IMR-90 (cell line): Measurements from ENCODE around the gene GSG1. TPM values are rescaled to one million over a fixed set of nuclear protein-coding genes. Genes with fewer than 3 reads are reported as not detected.

Experiments used
- ATAC-seq: fragments of 200-7000 bp; cut with Tn5 transposase; 2 replicates; pipeline ENCODE4 v1.9.1; 2020; ENCODE audit warnings: low read depth, mild to moderate bottlenecking, moderate library complexity
- BruUV-seq: library from RNA; stranded (reverse); fragments of 400-500 nt; replicated peaks from 2 replicates; lab custom pipeline; 2021; lab: Mats Ljungman, UMichigan
- CTCF ChIA-PET: fragments of 300-600 bp; formaldehyde crosslinking; extraction: SDS; loops from one replicate; lab custom pipeline; 2021; ENCODE audit warnings: antibody characterized with exemption; lab: Yijun Ruan, JAX
- POLR2A ChIA-PET: fragments of 300-600 bp; sonication (Branson Sonifier 250); formaldehyde crosslinking; loops from one replicate; lab custom pipeline; 2022; ENCODE audit warnings: antibody characterized with exemption; ENCODE audit not compliant: unreplicated experiment; lab: Charles Lee
- DNase-seq: peaks from one replicate; pipeline ENCODE4 v3.0.0; 2013
- H2AFZ ChIP-seq: replicated peaks from 2 replicates; pipeline ENCODE3; 2013; ENCODE audit warnings: low read length, mild to moderate bottlenecking; ENCODE audit not compliant: poor library complexity
- H2AK5ac ChIP-seq: 2 replicates; pipeline ENCODE4 v1.6.1; 2013; ENCODE audit warnings: low read depth, low read length, inconsistent platforms
- H2AK9ac ChIP-seq: replicated peaks from 2 replicates; pipeline ENCODE3; 2013; ENCODE audit warnings: mild to moderate bottlenecking, low read depth, low read length, moderate library complexity; ENCODE audit not compliant: poor library complexity
- H2BK120ac ChIP-seq: 2 replicates; pipeline ENCODE4 v1.6.1; 2013; ENCODE audit warnings: low read depth, low read length, inconsistent platforms
- H2BK15ac ChIP-seq: 3 replicates; pipeline ENCODE4 v1.6.1; 2013; ENCODE audit warnings: low read depth, low read length, inconsistent platforms
- H2BK20ac ChIP-seq: 2 replicates; pipeline ENCODE4 v1.6.1; 2013; ENCODE audit warnings: low read depth, mild to moderate bottlenecking, inconsistent platforms, low read length, moderate library complexity
- H2BK5ac ChIP-seq: 2 replicates; pipeline ENCODE4 v1.6.1; 2013; ENCODE audit warnings: mild to moderate bottlenecking, low read depth, low read length, inconsistent platforms; ENCODE audit not compliant: poor library complexity, severe bottlenecking
- H3K14ac ChIP-seq: replicated peaks from 2 replicates; pipeline ENCODE4 v1.6.1; 2013; ENCODE audit warnings: low read depth, low read length, inconsistent platforms
- H3K18ac ChIP-seq: 2 replicates; pipeline ENCODE4 v1.6.1; 2013; ENCODE audit warnings: low read depth, low read length, control low read depth
- H3K23ac ChIP-seq: 2 replicates; pipeline ENCODE4 v1.6.1; 2013; ENCODE audit warnings: low read depth, low read length, inconsistent platforms
- H3K27ac ChIP-seq: 2 replicates; pipeline ENCODE4 v1.5.1; 2013; ENCODE audit warnings: mild to moderate bottlenecking, control low read depth, low read length; ENCODE audit not compliant: insufficient read depth
- H3K27me3 ChIP-seq: 2 replicates; pipeline ENCODE4 v1.6.1; 2013; ENCODE audit warnings: low read length; ENCODE audit not compliant: control insufficient read depth, insufficient read depth
- H3K36me3 ChIP-seq: 2 replicates; pipeline ENCODE4 v1.6.1; 2013; ENCODE audit warnings: low read length, mixed read lengths; ENCODE audit not compliant: control insufficient read depth, insufficient read depth
- H3K4ac ChIP-seq: 2 replicates; pipeline ENCODE4 v1.6.1; 2013; ENCODE audit warnings: low read depth, low read length, inconsistent platforms
- H3K4me1 ChIP-seq: 2 replicates; pipeline ENCODE4 v1.6.1; 2013; ENCODE audit warnings: low read length, mixed read lengths; ENCODE audit not compliant: control insufficient read depth, insufficient read depth
- H3K4me2 ChIP-seq: 2 replicates; pipeline ENCODE4 v1.6.1; 2013; ENCODE audit warnings: low read depth, mild to moderate bottlenecking, control low read depth, low read length, moderate library complexity
- H3K4me3 ChIP-seq: 2 replicates; pipeline ENCODE4 v1.5.1; 2013; ENCODE audit warnings: low read depth, mild to moderate bottlenecking, control low read depth, low read length, moderate library complexity; ENCODE audit not compliant: insufficient read depth
- H3K56ac ChIP-seq: 2 replicates; pipeline ENCODE4 v1.6.1; 2013; ENCODE audit warnings: low read length, inconsistent platforms; ENCODE audit not compliant: insufficient read depth; ENCODE audit errors: extremely low read depth
- H3K79me1 ChIP-seq, 2 experiments: 2 replicates each; pipeline ENCODE4 v1.6.1; 2013; ENCODE audit warnings: low read length in 2 of 2, inconsistent platforms in 1 of 2, low read depth in 1 of 2
- H3K9ac ChIP-seq: 2 replicates; pipeline ENCODE4 v1.6.1; 2013; ENCODE audit warnings: low read depth, low read length, control low read depth
- H3K9me1 ChIP-seq: 2 replicates; pipeline ENCODE4 v1.6.1; 2013; ENCODE audit warnings: low read length, inconsistent platforms; ENCODE audit not compliant: insufficient read depth
- H3K9me3 ChIP-seq: 2 replicates; pipeline ENCODE4 v1.6.1; 2013; ENCODE audit warnings: low read length; ENCODE audit not compliant: control insufficient read depth, insufficient read depth
- H4K20me1 ChIP-seq: 2 replicates; pipeline ENCODE4 v1.6.1; 2013; ENCODE audit warnings: low read length, inconsistent platforms; ENCODE audit not compliant: insufficient read depth
- H4K5ac ChIP-seq: 2 replicates; pipeline ENCODE4 v1.6.1; 2013; ENCODE audit warnings: mild to moderate bottlenecking, low read depth, low read length, control low read depth
- H4K8ac ChIP-seq, 2 experiments: 2 replicates each; pipeline ENCODE4 v1.6.1; 2013; ENCODE audit warnings: low read depth in 2 of 2, low read length in 2 of 2, control low read depth in 1 of 2, inconsistent platforms in 1 of 2
- H4K91ac ChIP-seq: 2 replicates; pipeline ENCODE4 v1.6.1; 2013; ENCODE audit warnings: low read depth, low read length, inconsistent platforms; ENCODE audit not compliant: insufficient read depth
- BHLHE40 ChIP-seq: fragments of 150-350 bp; IDR thresholded peaks from 2 replicates; pipeline ENCODE4 v1.6.1; 2016; ENCODE audit warnings: mild to moderate bottlenecking, low read depth, low read length
- CEBPB ChIP-seq: IDR thresholded peaks from 2 replicates; pipeline ENCODE4 v1.6.1; 2012; ENCODE audit warnings: low read depth, low read length, improper control_type of control experiment
- CHD1 ChIP-seq: IDR thresholded peaks from 2 replicates; pipeline ENCODE4 v1.6.1; 2012; ENCODE audit warnings: low read depth, low read length, improper control_type of control experiment
- FOS ChIP-seq: fragments of 150-350 bp; IDR thresholded peaks from 2 replicates; pipeline ENCODE4 v1.6.1; 2016; ENCODE audit warnings: low read depth, low read length
- MAFK ChIP-seq: IDR thresholded peaks from 2 replicates; pipeline ENCODE4 v1.6.1; 2012; ENCODE audit warnings: low read depth, low read length, improper control_type of control experiment
- NFE2L2 ChIP-seq: fragments of 150-350 bp; IDR thresholded peaks from 2 replicates; pipeline ENCODE4 v1.6.1; 2016; ENCODE audit warnings: low read depth, mild to moderate bottlenecking, low read length
- POLR2A ChIP-seq: IDR thresholded peaks from 2 replicates; pipeline ENCODE4 v1.6.1; 2012; ENCODE audit warnings: mild to moderate bottlenecking, low read depth, low read length
- RAD21 ChIP-seq: IDR thresholded peaks from 2 replicates; pipeline ENCODE4 v1.6.1; 2012; ENCODE audit warnings: low read length, improper control_type of control experiment
- RCOR1 ChIP-seq: IDR thresholded peaks from 2 replicates; pipeline ENCODE4 v1.6.1; 2012; ENCODE audit warnings: mild to moderate bottlenecking, low read length, improper control_type of control experiment; ENCODE audit not compliant: insufficient replicate concordance
- RFX5 ChIP-seq: IDR thresholded peaks from 2 replicates; pipeline ENCODE4 v1.8.0; 2012; ENCODE audit warnings: low read depth, mild to moderate bottlenecking, low read length, moderate library complexity
- SMC3 ChIP-seq: fragments of 150-350 bp; IDR thresholded peaks from 2 replicates; pipeline ENCODE4 v1.6.1; 2016; ENCODE audit warnings: low read depth, mild to moderate bottlenecking, antibody characterized with exemption, low read length, moderate library complexity
- WGBS, 2 experiments: methylation state at CpG; one replicate each; pipeline versions ENCODE4 v1.1.5 to v1.1.7; 2013; ENCODE audit warnings: missing lambda C conversion rate in 2 of 2; ENCODE audit not compliant: insufficient read length in 1 of 2; ENCODE audit errors: extremely low coverage in 2 of 2; 5-methylcytosine and 5-hydroxymethylcytosine counted together
- dilution Hi-C: fragments of 300-500 bp; cut with HindIII; formaldehyde crosslinking; loops from one replicate; pipeline ENCODE4 v1.14.3; 2018; ENCODE audit warnings: low sequenced_read_pairs; ENCODE audit not compliant: unreplicated experiment
- in situ Hi-C: fragments of 300-500 bp; cut with MboI; formaldehyde crosslinking; loops from 3 replicates; pipeline ENCODE4 v1.14.3; 2019; ENCODE audit warnings: low sequenced_read_pairs, inconsistent platforms, mixed read lengths
- intact Hi-C: fragments of 100-400 bp; cut with micrococcal nuclease; formaldehyde crosslinking; loops from 2 replicates; pipeline ENCODE4 v1.10.0; 2022
- polyA plus RNA-seq, 3 experiments: library from polyadenylated mRNA; depleted of rRNA; stranded (reverse); fragments of >200 nt; gene quantifications; 2 replicates each; pipeline ENCODE4 v1.2.3, GENCODE V29; 2012; ENCODE audit warnings: low replicate concordance in 1 of 3
- total RNA-seq: library from RNA; depleted of rRNA; stranded (reverse); fragments of >200 nt; gene quantifications from 2 replicates; pipeline ENCODE4 v1.2.3, GENCODE V29; 2012
- TF ChIP-seq, protein P1 (sequence below): fragments of 150-350 bp; IDR thresholded peaks from 2 replicates; pipeline ENCODE4 v1.6.1; 2017; ENCODE audit warnings: mild to moderate bottlenecking, antibody characterized with exemption, low read length, low read depth
- TF ChIP-seq, protein P2 (sequence below): conservative IDR thresholded peaks from 2 replicates; pipeline ENCODE4 v1.5.1; 2012; ENCODE audit warnings: mild to moderate bottlenecking, low read depth, low read length, improper control_type of control experiment

The GSG1 gene
- total and polyA plus RNA-seq, 2 of the 4 experiments (the other 2 are of a cell fraction): 1.8 to 2.9 TPM

DNA sequence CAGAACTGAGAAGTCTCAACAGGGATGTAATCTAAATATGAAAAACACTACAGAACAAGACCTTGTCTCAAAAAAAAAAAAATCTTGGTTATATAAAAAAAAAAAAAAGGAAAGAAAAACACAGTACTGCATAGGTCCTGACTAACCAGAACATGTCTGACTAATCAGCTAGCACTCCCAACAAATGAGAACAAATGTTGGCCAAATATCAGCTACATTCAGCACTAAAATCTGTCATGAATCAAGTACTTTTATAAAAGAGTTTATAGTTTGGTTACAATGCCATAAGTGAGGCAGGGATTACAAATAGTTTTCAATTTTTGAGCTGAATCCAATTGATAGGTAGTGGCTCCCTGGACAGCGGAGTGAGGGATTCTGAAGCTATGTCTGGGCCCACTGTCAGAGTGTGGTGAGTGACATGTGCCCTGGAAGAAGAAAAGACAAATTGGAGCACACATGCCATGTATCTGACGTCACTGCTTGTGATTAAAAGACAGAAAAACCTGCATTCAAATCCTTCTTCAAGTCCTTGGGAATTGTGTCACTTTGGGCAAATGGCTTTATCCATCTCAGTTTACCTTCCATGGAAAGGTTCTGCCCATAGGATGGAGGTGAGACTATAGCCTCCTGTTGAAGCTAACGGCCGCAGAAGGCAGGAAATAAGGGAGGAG lies 64.8 kb downstream of the GSG1 start:
- Histone ChIP-seq H3K27ac (no peak overlapping the region), H2BK20ac (no peak overlapping the region), H2BK120ac (no peak overlapping the region), H3K14ac (no peak overlapping the region), H3K4me1 (peaks cover 4% of the 10 kb centered on the region), H3K27me3 (no peaks in the 10 kb centered on the region), H3K18ac (no peak overlapping the region), H2AK9ac (no peak overlapping the region), H3K9me1 (0 out of 2 replicates have a peak, but pooled peaks cover 2% of the 10 kb centered on the region), H2AK5ac (no peak overlapping the region), H3K9ac (no peak overlapping the region), H3K23ac (no peak overlapping the region), H3K36me3 (no peaks in the 10 kb centered on the region), H4K5ac (no peak overlapping the region), H4K91ac (no peak overlapping the region), H4K20me1 (no peaks in the 10 kb centered on the region), H3K4me2 (no peak overlapping the region), H3K79me1 (no peaks in the 10 kb centered on the region), H3K4ac (no peak overlapping the region), H3K4me3 (no peak overlapping the region), H2AFZ (no peak overlapping the region), H2BK5ac (no peak overlapping the region), H2BK15ac (peak overlapping the region; percentile 21; the same call in 1 of the 3 replicates), H3K9me3 (no peaks in the 10 kb centered on the region), H3K56ac (no peak overlapping the region), H4K8ac (no peak overlapping the region)
- WGBS, 2 experiments: no CpG with 5 or more reads among the region's 4 CpGs
- dilution Hi-C loops: no loop called here
- in situ Hi-C loops: loop anchor here (25.0 kb wide), 1 partner anchor 499 kb away; no protein-coding TSS in a partner anchor
- DNase-seq: peak; percentile 86
- CTCF ChIA-PET: interaction anchor here (0.7 kb wide), 2 partner anchors 14 to 173 kb away, joined by 3 read pairs; no protein-coding TSS in a partner anchor
- peak; percentile 71 for ATAC-seq
- TF ChIP-seq NFE2L2 (no peak), RAD21 (no peak), MAFK (no peak), CEBPB (no peak), RCOR1 (no peak), POLR2A (no peak), FOS (no peak), BHLHE40 (no peak), CHD1 (no peak), RFX5 (no peak), SMC3 (no peak)
- TF ChIP-seq, protein P1, sequence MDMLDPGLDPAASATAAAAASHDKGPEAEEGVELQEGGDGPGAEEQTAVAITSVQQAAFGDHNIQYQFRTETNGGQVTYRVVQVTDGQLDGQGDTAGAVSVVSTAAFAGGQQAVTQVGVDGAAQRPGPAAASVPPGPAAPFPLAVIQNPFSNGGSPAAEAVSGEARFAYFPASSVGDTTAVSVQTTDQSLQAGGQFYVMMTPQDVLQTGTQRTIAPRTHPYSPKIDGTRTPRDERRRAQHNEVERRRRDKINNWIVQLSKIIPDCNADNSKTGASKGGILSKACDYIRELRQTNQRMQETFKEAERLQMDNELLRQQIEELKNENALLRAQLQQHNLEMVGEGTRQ: no peak
- TF ChIP-seq, protein P2, sequence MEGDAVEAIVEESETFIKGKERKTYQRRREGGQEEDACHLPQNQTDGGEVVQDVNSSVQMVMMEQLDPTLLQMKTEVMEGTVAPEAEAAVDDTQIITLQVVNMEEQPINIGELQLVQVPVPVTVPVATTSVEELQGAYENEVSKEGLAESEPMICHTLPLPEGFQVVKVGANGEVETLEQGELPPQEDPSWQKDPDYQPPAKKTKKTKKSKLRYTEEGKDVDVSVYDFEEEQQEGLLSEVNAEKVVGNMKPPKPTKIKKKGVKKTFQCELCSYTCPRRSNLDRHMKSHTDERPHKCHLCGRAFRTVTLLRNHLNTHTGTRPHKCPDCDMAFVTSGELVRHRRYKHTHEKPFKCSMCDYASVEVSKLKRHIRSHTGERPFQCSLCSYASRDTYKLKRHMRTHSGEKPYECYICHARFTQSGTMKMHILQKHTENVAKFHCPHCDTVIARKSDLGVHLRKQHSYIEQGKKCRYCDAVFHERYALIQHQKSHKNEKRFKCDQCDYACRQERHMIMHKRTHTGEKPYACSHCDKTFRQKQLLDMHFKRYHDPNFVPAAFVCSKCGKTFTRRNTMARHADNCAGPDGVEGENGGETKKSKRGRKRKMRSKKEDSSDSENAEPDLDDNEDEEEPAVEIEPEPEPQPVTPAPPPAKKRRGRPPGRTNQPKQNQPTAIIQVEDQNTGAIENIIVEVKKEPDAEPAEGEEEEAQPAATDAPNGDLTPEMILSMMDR: no peak
- POLR2A ChIA-PET: interaction anchor here (0.6 kb wide), 1 partner anchor 11 kb away, joined by 17 read pairs; no protein-coding TSS in a partner anchor
- BruUV-seq: no TSS peak
- intact Hi-C loops: no loop called here
